NCI-H2196 treated with DMSO at 0.1 percent for 48 hours (cell line): ENCODE measurements around the gene DTD1.

Experiments used
- DNase-seq: peaks from one replicate; lab custom pipeline; 2025; ENCODE audit not compliant: unreplicated experiment; lab: John Stamatoyannopoulos, UW

The DTD1 gene

GRCh38 chr20:18614244-18614643 lies 26.4 kb downstream of the DTD1 start:
- no peak for DNase-seq

DNA sequence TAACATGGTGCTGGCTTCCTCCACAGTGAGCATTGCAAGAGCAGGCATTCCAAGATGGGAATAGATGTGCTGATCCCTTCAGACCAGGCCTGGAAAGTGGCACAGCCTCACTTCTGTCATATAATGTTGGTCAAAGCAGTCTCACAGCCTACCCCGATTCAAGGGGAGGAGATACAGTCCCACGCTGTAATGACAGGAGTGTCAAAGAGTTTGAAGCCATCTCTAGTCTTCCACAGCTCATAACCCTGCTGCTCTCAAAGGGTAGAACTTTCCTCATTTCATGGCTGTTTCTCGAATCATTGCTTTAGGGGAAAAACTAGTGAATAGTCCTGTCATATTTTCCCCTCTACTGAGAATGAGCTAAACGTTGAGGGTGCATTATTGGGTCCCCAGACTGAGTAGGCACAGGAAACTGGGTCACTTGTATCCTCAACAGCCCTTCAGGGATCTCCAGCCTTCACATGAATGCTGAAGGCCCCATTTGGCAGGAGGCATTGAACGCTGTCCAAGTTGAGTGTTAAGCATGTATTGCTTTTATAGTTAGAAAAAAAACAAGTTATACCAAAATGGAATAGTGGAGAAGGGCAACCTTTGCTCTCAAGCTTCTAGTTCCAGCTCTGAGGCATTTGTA lies 27.3 kb downstream of the DTD1 start:
- DNase-seq: no peak

DNA sequence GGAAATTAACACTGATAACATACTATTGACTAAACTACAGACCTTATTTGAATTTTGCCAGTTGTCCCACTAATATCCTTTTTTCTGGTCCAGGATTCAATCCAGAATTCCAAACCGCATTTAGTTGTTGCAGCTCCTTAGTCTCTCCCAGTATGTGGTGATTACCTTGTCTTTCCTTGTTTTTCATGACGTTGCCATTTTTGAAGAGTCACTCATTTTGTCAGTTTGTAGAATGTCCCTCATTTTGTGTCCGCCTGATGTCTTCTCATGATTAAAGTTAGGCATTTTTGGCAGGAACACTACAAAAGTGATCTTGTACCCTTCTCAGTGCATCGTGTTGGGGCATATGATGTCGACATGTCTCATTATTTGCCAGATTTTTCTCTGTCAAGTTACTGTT lies 33.1 kb downstream of the DTD1 start:
- DNase-seq: no peak

- DNase-seq: no peak
Measured at GRCh38 chr20:18623156-18623910, 35.5 kb downstream of the DTD1 start.

GRCh38 chr20:18624948-18625347 lies 37.1 kb downstream of the DTD1 start:
- no peak for DNase-seq

- no peak for DNase-seq
Measured at GRCh38 chr20:18625907-18626655, 38.2 kb downstream of the DTD1 start.

DNA sequence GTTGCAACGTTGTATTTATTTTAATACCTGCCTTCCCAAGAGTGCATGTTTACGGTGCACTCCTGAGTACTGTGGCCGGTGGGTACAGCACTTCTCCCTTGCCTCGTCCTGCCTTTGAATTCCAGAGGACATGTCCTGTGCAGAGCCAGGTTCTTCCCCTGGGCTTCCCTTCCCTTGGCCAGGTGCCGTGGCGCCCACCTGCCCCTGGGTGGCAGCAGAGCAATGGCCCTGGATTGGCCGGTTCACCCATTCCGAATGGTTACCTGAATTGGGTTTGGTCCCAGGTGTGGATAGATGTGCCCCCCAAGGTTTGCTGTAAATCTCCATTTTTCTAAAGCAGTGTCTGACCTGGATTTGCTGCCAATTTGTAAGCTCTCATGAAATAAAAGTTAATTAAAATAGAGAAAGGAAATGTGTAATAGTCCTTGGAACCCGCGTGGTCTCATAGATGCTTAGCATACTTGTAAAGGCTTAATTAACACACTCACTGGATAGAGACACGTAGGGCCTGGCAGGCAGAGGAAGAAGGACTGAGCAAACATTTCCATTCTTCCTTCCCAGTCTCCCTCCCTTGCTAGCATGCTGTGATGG lies 40.6 kb downstream of the DTD1 start:
- DNase-seq: no peak

DNA sequence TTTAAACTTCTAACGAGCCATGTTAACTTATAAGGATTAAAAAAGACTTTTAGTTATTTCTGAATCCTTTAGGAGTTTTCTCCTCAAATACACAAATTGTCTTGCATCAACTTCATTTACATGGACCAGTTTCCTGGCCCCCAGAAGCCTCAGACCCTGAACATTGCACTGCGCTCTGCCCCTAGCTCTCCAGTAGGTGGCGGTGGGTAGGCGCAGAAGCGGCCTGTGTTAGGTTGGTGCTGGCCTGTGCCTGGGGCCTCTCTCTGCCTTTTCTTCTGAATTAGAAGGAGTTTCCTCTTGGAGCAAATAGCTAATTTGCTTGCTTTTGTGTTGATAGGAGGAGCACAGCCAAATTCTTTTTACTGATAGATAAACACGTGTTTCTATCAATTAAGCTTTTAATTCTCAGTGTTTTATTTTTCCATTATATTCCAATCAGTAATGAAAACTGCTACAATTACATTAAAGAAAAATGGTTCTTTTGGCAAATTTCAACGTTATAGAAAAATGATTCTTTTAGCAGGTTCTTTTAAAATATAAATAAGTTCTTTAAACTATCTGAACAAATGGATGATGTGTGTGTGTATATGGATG lies 44.4 kb downstream of the DTD1 start:
- peak; percentile 67 for DNase-seq

DNA sequence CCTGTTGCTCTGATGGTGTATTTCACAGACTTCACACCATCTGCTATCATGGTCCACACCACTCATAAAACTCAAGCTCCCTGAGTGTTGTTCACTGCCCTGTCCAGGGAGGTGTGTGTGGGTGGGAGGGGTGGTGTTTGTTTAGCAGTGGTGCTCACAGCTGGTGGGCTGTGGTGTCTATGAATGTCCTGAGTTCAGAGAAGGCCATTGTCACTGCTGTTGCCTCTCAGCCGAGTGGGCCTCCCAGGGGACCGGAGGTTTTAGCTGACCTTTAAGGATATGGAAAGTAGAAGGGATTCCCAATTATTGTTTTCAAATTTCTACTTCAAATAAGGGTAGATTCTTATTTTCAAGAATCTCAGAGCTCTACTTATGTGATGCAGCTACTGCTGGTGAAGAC lies 45.6 kb downstream of the DTD1 start:
- DNase-seq: no peak

DNA sequence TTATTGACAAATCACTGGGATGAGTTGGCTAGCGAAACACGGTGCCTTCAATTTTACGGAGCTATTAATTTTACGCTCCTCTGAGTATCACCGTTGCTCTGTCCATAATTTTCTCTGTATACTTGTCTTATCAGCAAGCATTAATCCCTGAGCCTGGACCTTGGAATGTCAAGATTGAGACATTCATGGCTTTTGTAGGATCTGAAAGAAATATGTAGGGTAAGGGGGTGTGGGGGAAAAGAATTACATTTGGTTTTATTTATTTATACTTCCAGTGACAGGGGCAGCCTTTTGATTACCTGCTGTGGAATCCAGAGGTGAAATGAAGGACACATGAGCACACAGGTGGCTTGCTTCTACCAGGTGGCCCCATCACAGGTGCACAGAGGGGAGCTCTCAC lies 46.6 kb downstream of the DTD1 start:
- no peak for DNase-seq

DNA sequence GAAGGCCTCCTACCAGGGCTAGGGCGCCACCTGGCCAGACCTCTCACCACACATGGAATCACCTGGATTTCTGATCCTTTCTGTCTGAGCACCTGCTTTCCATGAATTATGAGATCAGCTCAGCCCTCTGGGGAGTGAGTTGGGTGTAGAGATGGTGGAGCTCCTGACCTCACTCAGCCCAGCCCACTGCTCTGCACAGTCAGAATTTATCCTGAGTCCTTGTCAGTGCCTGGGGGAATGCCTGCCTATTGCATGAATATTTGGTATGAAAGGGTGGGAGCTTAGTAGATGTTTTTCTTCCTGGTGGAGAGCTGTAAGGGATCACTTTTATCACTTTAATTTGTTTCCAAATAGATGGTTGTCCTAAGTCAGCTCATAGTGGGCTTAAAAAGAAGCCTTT lies 47.5 kb downstream of the DTD1 start:
- DNase-seq: no peak

- no peak for DNase-seq
Measured at GRCh38 chr20:18637224-18637623, 49.4 kb downstream of the DTD1 start.

DNA sequence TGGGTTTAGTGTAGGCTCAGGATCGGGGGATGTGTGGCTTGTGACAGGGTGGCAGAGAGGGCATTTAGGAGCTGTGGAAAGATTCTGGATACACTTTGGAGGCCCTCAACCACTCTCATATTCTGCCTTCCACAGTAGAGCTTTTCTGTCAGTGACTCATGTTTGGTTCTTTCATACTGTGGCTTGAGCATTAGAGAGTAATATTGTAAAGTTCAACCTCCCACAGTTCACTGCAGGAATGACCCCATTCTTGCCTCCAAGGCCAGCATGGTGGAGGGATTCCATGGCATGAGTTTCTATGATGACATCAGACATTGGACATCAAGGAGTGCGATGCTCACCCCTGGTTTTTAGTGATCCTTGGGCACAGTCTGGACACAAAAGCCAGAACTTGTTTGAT lies 50.9 kb downstream of the DTD1 start:
- no peak for DNase-seq

GRCh38 chr20:18639501-18639979 lies 51.7 kb downstream of the DTD1 start:
- no peak for DNase-seq

DNA sequence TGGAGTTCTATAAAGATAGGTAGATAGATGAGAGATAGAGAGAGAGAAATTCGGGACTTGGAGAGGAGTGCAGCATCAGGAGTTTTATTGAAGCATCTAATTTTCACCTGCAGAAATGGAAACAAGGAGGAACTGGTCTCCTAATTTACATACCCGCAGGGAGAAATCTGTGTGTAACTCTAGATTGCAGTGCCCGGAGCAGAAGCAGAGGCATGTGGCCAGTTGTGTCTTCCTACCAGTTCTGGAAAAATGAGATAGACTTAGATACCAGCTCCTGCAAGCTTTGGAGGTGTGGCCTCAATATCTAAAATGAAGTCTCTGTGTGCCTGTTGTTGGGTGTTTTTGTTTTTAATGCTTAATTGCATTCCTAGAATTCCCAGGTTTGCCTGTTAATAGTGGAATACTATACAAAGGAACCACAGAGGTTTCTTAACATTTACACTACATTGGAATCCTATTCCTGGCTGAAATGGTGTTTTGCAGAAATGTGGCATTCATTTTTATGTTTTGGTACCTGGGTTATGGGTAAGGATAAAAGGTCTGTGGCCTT lies 57.4 kb downstream of the DTD1 start:
- no peak for DNase-seq

DNA sequence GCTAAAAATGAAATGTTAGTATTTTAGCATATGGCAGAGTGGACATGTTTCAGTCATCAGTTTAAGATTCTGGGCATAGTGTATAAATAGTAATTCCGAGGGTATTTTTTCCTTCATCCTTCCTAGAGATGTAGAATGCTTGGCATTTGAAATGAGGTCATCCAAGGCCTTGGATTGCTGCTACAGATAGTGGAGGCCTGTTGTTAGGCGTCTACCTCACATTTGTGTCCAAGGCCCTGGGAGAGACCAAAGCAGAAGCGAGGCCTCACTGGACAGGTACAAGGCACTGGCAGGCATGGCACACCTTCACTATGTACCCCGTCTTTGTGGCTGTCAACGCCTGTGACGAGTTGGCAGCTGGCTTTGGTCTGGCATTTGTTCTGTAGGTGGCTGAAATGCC lies 58.0 kb downstream of the DTD1 start:
- DNase-seq: no peak

GRCh38 chr20:18647777-18648176 lies 59.9 kb downstream of the DTD1 start:
- DNase-seq: no peak

DNA sequence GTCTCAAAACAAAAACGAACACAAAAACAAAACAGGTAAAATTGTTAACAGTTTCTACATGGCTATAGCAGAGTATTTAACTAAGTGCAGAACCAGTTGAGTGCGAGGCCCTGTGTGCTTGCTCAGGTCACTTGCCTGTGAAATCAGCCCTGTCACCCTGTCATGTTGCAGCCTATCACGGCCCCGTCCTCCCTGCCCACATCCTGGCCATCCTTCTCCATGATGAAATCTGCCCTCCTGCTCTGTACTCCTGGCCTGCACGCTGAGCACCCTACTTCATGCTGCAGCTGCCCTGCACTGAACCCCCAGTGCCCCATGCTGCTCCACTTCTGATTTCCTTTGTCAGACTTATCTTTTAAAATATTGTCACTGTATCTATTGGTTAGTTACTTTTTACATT lies 62.4 kb downstream of the DTD1 start:
- DNase-seq: no peak

- no peak for DNase-seq
Measured at GRCh38 chr20:18653736-18654447, 66.0 kb downstream of the DTD1 start.

DNA sequence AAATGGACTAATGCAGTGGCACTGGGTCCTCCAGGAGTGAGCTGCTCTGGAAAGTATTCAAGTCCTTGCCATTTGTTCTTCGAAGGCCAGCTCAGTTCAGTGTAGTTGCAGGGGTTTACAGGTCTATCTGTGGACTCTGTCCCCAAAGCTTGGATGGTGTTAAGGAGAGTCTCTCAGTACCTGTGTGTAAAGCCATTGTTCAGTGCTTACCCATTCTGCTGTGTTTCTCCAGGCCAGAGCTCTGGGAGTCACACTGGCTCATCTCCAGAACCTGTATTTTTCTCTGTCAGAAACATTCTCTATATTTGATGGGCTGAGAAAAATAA lies 66.6 kb downstream of the DTD1 start:
- no peak for DNase-seq

DNA sequence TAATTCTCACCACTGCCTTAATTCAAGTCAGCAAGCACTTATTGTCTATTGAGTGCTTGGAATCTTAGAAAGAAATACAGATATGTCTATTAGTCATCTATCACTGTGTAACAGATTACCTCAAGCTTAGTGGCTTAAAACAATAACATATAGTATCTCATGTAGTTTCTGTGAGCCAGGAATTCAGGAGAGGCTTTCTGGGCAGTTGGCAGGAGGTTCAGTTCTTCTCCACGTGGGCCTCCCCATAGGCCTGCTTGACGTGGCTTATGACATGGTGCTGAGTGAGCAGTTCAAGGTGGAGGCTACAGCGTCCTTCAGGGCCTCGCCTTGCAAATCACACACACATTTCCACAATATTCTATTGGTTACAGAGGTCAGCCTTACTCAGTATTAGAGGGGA lies 69.7 kb downstream of the DTD1 start:
- DNase-seq: no peak
